Endothelial cell of umbilical vein (primary cell): ENCODE measurements around the gene ATP6V1G3. TPM values are rescaled to one million over a fixed set of nuclear protein-coding genes. Genes with fewer than 3 reads are reported as not detected.

Experiments
- BruUV-seq: library from RNA; stranded (reverse); fragments of 400-500 nt; replicated peaks from 2 replicates; lab custom pipeline; 2021; lab: Mats Ljungman, UMichigan
- CTCF ChIA-PET: fragments of 300-600, 350-600 bp; sonication (Branson Sonifier 250); formaldehyde crosslinking; loops from one replicate; lab custom pipeline; 2021; ENCODE audit warnings: antibody characterized with exemption, inconsistent platforms; lab: Charles Lee
- POLR2A ChIA-PET: fragments of 300-600, 350-600 bp; sonication (Branson Sonifier 250); formaldehyde crosslinking; loops from one replicate; lab custom pipeline; 2021; ENCODE audit warnings: antibody characterized with exemption, inconsistent platforms; lab: Charles Lee
- DNase-seq: peaks from one replicate; pipeline ENCODE4 v3.0.0-alpha.2; 2011; ENCODE audit warnings: low read depth, low spot score
- FAIRE-seq: peaks from 2 replicates; lab custom pipeline; 2011; peaks lifted over from hg19 to GRCh38; lab: Jason Lieb, UNC
- H2AFZ ChIP-seq: 2 replicates; pipeline ENCODE4 v1.6.0; 2012; ENCODE audit warnings: low read depth, low read length, control low read depth, inconsistent platforms
- H3K27ac ChIP-seq: 2 replicates; pipeline ENCODE4 v1.5.1; 2011; ENCODE audit warnings: low read depth, mild to moderate bottlenecking, control low read depth, low read length, moderate library complexity; ENCODE audit not compliant: insufficient read depth
- H3K27me3 ChIP-seq, 2 experiments: 2 replicates each; pipeline versions ENCODE4 v1.6.0 to v1.6.1; 2011; ENCODE audit warnings: low read length in 2 of 2, mixed read lengths in 1 of 2; ENCODE audit not compliant: control insufficient read depth in 2 of 2, insufficient read depth in 2 of 2
- H3K36me3 ChIP-seq, 2 experiments: 2 replicates in 1 of 2; 3 replicates in 1 of 2; pipeline ENCODE4 v1.5.1; 2011; ENCODE audit warnings: low read length in 2 of 2, mild to moderate bottlenecking in 1 of 2, moderate library complexity in 1 of 2; ENCODE audit not compliant: control insufficient read depth in 2 of 2, insufficient read depth in 2 of 2; ENCODE audit errors: extremely low read depth in 1 of 2
- H3K4me1 ChIP-seq: 3 replicates; pipeline ENCODE4 v1.5.1; 2011; ENCODE audit warnings: mild to moderate bottlenecking, low read length; ENCODE audit not compliant: control insufficient read depth, insufficient read depth; ENCODE audit errors: extremely low read depth
- H3K4me2 ChIP-seq: 2 replicates; pipeline ENCODE4 v1.6.1; 2011; ENCODE audit warnings: low read length, control low read depth, mixed read lengths; ENCODE audit not compliant: insufficient read depth
- H3K4me3 ChIP-seq, 3 experiments: fragments of 200-600 bp in 1 of 3; sonication (generic), shearing (Covaris generic) in 1 of 3; replicated peaks in 1 of 3; 2 replicates each; pipeline ENCODE4 v1.5.1; 2011 to 2016; ENCODE audit warnings: control low read depth in 3 of 3, low read length in 3 of 3, mild to moderate bottlenecking in 2 of 3, inconsistent platforms in 1 of 3, low read depth in 1 of 3, moderate library complexity in 1 of 3; ENCODE audit not compliant: insufficient read depth in 1 of 3
- H3K79me2 ChIP-seq: 2 replicates; pipeline ENCODE4 v1.6.0; 2012; ENCODE audit warnings: low read length, inconsistent platforms; ENCODE audit not compliant: control insufficient read depth, insufficient read depth
- H3K9ac ChIP-seq: replicated peaks from 2 replicates; pipeline ENCODE3; 2011; ENCODE audit warnings: low read length, control low read depth; ENCODE audit not compliant: insufficient read depth; ENCODE audit errors: extremely low read depth
- H3K9me1 ChIP-seq: replicated peaks from 3 replicates; pipeline ENCODE4 v1.6.0; 2011; ENCODE audit warnings: mild to moderate bottlenecking, low read length; ENCODE audit not compliant: control insufficient read depth, insufficient read depth; ENCODE audit errors: extremely low read depth
- H3K9me3 ChIP-seq: replicated peaks from 2 replicates; pipeline ENCODE4 v1.5.1; 2012; ENCODE audit warnings: low read length, inconsistent platforms; ENCODE audit not compliant: control insufficient read depth, insufficient read depth
- H4K20me1 ChIP-seq: replicated peaks from 2 replicates; pipeline ENCODE3; 2011; ENCODE audit warnings: mild to moderate bottlenecking, low read length; ENCODE audit not compliant: control insufficient read depth, insufficient read depth; ENCODE audit errors: extremely low read depth
- CTCF ChIP-seq, 2 donors: IDR thresholded peaks; 1 replicate in 1 of 2; 2 replicates in 1 of 2; pipeline ENCODE4 v1.5.1; 2011; ENCODE audit warnings: low read length in 2 of 2, mild to moderate bottlenecking in 2 of 2, moderate library complexity in 2 of 2, control low read depth in 1 of 2, inconsistent platforms in 1 of 2, low read depth in 1 of 2; ENCODE audit not compliant: insufficient read depth in 1 of 2; ENCODE audit errors: extremely low read depth in 1 of 2
- EZH2 ChIP-seq: IDR thresholded peaks from 2 replicates; pipeline ENCODE4 v1.6.1; 2012; ENCODE audit warnings: borderline replicate concordance, low read depth, mild to moderate bottlenecking, moderate library complexity, low read length, inconsistent platforms; ENCODE audit not compliant: severe bottlenecking
- FOS ChIP-seq: IDR thresholded peaks from 2 replicates; pipeline ENCODE4 v1.6.1; 2011; ENCODE audit warnings: mild to moderate bottlenecking, low read length, moderate library complexity, borderline replicate concordance; ENCODE audit not compliant: insufficient read depth
- JUN ChIP-seq: IDR thresholded peaks from 2 replicates; pipeline ENCODE4 v1.6.1; 2011; ENCODE audit warnings: borderline replicate concordance, low read depth; ENCODE audit not compliant: insufficient read length, insufficient read depth
- MAX ChIP-seq: IDR thresholded peaks from 2 replicates; pipeline ENCODE4 v1.6.1; 2011; ENCODE audit not compliant: insufficient read depth, insufficient read length
- MYC ChIP-seq: IDR thresholded peaks from one replicate; pipeline ENCODE4 v1.6.1; 2011; ENCODE audit warnings: mild to moderate bottlenecking, low read depth, low read length
- POLR2A ChIP-seq: IDR thresholded peaks from 2 replicates; pipeline ENCODE4 v1.6.1; 2012; ENCODE audit warnings: low read depth, mild to moderate bottlenecking, control low read depth, low read length
- POLR2AphosphoS5 ChIP-seq: IDR thresholded peaks from 2 replicates; pipeline ENCODE4 v1.6.1; 2012; ENCODE audit warnings: low read depth, mild to moderate bottlenecking, control low read depth, low read length, moderate library complexity; ENCODE audit not compliant: insufficient read depth
- dilution Hi-C: fragments of 300-500 bp; cut with MboI; formaldehyde crosslinking; loops from one replicate; pipeline ENCODE4 v1.15.0; 2019; ENCODE audit warnings: low sequenced_read_pairs; ENCODE audit not compliant: extremely low pct_ligation_motif_present
- intact Hi-C: fragments of 100-400 bp; cut with micrococcal nuclease; formaldehyde crosslinking; loops from one replicate; pipeline ENCODE4 v1.10.0; 2022
- polyA plus RNA-seq, 4 experiments: library from polyadenylated mRNA; depleted of rRNA in 3 of 4; stranded (reverse) in 3 of 4; unstranded in 1 of 4; fragments of >200 nt; gene quantifications; 2 replicates each; pipeline versions ENCODE4 v1.2.1 to v1.2.3, GENCODE V29; 2011 to 2012; ENCODE audit warnings: missing spikeins in 1 of 4
- total RNA-seq: library from RNA; stranded (reverse); gene quantifications from 2 replicates; pipeline ENCODE4 v1.2.3, GENCODE V29; 2021

Gene ATP6V1G3
- total and polyA plus RNA-seq, 2 donors (not counting 3 experiments of a cell fraction or from before 2014, with no cell fraction given) = not detected

GRCh38 chr1:198481661-198482060, 58.8 kb downstream of the ATP6V1G3 start:
- FAIRE-seq (no peak), DNase-seq (no peak)
- Histone ChIP-seq H4K20me1 (no peaks in the 10 kb centered on the region), H3K79me2 (no peaks in the 10 kb centered on the region), H3K4me2 (no peak overlapping the region), H3K36me3 (no peaks in the 10 kb centered on the region), H3K9ac (no peak overlapping the region), H3K9me1 (no peaks in the 10 kb centered on the region), H2AFZ (no peak overlapping the region), H3K27me3 (no peaks in the 10 kb centered on the region), H3K27ac (no peak overlapping the region), H3K4me3 (no peak overlapping the region), H3K9me3 (no peaks in the 10 kb centered on the region), H3K4me1 (no peaks in the 10 kb centered on the region)
- TF ChIP-seq POLR2A (no peak), FOS (no peak), POLR2AphosphoS5 (no peak), JUN (no peak), CTCF (IDR thresholded peaks at IDR 0.05; ENCODE audit: extremely low read depth in 1 of 2, insufficient read depth in 1 of 2, low read depth in 1 of 2, low read length in 2 of 2) (no peak), EZH2 (no peak), MYC (no peak), MAX (no peak)
- ChIA-PET POLR2A (no interaction called here), CTCF (interaction anchor here (0.6 to 1.1 kb wide), 2 partner anchors 15 to 204 kb away, joined by 3 read pairs; no protein-coding TSS in a partner anchor)
- intact Hi-C loops (no loop called here), dilution Hi-C loops (no loop called here)
- no TSS peak for BruUV-seq
